ENCODE measurements around the gene TCF7.
A peak's percentile ranks its signal among the peaks of the same experiment; 100 is the strongest.

TCF7 gene

DNA sequence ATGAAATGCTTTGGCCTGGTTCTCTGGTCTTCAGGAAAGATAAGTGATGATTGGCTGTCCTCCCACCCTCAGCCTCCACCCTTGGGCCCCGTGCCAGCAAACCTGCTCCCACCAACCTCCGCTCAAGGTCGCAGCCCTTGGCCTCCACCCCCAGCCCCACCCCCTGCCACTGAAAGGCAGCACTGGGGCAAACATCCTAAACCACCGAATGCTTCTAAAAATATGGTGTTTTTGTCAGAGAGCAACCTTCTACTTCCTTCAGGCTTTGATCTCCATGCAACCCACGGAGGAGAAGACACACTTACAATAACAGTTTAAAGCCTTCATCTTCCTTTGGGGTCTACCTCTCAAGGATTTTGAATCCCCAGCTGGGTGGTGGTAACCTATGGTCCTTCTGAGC, 24.0 kb upstream of the TCF7 start:
- no peak for DNase-seq (ENCODE audit: low read depth)

GRCh38 chr5:134091626-134092121, 22.8 kb upstream of the TCF7 start:
- DNase-seq (ENCODE audit: low read depth): no peak

DNA sequence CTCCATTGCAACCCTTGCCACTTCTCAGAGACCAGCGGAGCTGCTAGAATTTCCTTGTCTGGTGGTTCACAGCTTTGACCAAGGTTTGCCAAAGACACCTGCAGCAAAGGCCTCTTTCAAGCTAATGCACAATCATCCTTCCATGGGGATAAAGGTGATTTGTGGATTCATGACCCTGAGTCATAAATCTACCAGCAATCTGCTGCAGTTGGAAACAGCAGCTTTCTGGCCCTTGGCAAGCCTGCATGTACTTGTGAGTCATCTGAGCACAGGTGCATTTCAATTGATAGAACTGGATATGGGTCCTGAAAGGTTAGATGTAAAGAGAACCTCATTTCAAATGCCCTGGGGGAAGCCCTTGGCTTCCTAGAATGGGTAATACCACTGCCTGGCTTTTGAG, 21.6 kb upstream of the TCF7 start:
- no peak for DNase-seq (ENCODE audit: low read depth)

- DNase-seq (ENCODE audit: low read depth): no peak
These were observed 21.1 kb upstream of the TCF7 start for GRCh38 chr5:134093351-134093750.

- no peak for DNase-seq (ENCODE audit: low read depth)
These were observed 19.2 kb upstream of the TCF7 start for GRCh38 chr5:134095293-134095692.

DNA sequence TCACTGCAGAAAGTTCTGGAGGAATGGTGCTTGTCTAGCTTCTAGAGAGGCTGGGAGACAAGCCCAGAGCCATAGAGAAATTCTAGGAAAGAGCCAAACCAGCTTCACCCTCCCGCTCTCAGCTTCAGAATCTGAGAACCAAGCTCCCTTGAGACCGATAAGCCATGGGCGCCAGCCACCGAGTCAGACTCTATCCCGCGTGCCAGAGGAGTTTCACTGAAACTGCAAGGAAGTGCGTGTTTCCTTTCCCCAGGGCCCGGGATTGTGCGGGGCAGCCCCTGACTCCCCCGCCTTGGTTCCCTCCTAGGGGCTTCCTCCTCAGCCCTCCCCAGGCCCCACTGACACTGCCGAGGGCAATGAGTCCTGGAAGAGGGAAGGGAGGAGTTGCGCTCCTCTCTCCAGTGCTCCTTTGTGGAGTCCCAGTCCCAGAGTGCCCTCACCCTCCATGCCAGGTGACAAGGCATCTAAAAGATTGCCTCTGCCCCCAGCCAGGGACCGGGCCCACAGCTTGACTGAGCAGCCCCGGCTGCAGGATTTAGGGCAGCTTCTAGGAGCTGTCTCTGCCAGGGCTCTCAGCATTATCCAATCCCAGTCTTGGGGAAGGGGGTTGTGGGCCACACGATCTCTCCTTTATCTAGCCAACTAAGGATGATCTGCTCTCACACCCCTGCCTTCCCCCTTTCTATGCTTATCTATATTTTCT, 18.4 kb upstream of the TCF7 start:
- no peak for DNase-seq (ENCODE audit: low read depth)

GRCh38 chr5:134097211-134097749, 17.2 kb upstream of the TCF7 start:
- DNase-seq (ENCODE audit: low read depth): no peak

DNA sequence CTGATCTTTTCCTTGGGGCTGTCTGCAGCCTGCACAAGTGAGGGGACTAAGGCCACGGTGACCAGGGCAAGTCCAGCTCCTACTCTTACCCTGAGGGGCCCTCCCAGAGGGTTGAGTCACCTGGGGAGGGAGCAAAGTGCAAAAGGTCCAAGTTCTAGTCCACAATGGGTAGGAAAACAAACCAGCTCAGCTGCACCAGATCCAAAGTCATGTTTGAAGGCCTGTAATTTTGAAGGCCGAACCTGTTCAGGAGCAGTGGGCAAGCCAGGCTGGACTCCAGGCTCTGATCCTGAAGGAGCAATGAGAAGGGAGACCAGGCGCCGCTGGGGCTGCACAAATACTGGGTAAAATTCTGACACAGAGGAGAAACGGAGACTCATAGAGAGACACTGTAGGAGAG, 15.8 kb upstream of the TCF7 start:
- DNase-seq (ENCODE audit: low read depth): no peak

DNA sequence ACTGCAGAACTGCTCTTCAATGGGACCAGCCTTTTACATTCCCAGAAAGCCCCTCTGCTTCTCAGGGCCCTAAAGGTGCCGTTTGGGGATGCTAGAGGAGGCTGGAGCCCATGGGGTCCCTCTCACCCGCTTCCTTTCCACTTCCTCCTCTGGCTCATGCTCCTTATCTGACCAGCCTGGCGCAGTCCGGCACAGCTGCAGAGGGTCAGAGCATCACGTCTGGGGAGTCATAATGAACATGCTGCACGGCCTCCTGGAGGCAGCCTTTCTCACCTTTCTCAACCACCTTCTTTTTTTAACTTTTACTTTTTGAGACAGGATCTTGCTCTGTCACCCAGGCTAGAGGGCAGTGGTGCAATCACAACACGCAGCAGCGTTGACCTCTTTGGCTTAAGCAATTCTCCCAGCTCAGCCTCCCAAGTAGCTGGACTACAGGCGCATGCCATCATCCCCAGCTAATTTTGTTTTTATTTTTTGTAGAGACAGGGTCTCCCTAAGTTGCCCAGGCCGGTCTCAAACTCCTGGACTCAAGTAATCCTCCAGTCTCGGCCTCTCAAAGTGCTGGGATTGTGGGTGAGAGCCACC, 15.1 kb upstream of the TCF7 start:
- no peak for DNase-seq (ENCODE audit: low read depth)

DNA sequence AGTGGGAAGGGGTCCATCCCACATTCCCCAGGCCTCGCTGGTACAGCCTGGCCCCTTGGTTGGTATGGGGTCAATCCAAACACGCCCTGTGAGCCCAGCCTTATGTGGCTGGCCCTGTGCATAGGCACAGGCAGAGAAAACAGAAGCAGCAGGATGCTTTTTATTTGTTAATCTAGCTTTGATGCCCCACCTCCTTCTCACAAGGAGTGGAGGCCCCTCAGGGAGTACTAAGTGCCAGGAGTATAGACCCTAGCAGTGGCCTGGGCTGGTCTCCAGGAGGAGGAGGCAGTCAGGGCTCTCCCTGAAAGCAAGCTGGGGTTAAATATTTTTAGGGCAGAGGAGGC, 14.6 kb upstream of the TCF7 start:
- DNase-seq (ENCODE audit: low read depth): no peak

- DNase-seq (ENCODE audit: low read depth): peak; percentile 73
These were observed 14.0 kb upstream of the TCF7 start for GRCh38 chr5:134100283-134101091.

DNA sequence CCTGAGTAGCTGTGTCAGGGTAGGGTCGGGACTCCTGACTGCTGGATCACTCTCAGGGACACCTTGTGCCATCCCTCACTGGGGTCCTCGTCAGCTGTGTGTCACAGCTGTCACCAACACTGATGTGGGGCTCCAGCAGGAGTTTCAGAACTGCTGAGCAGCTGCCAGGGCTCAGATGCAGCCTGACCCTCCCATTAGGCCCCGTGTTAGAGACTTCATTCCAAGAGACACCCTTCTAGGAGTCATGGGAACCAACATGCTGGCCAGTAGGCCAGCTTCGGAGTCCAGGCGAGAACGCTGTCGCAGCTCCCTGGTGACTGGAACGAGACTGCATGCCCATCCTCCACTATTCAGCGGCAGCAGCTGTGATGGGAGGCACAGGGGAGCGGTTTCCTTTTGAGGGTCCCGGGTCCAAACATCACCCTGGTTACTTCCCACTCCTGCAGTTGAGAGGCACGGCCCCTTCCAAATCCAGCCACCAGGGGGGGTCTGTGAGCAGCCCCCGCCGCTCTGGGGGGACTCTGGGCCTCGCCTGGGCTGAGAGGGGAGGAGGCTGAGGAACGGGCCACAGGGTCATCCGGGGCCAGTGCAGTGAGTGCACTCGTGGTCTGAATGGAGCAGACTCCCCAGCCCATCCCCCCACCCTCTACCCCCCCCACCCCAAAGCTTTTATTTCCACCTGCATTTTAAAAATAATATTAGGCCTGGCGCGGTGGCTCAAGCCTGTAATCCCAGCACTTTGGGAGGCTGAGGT, 12.6 kb upstream of the TCF7 start:
- peak; percentile 66 for DNase-seq (ENCODE audit: low read depth)

DNA sequence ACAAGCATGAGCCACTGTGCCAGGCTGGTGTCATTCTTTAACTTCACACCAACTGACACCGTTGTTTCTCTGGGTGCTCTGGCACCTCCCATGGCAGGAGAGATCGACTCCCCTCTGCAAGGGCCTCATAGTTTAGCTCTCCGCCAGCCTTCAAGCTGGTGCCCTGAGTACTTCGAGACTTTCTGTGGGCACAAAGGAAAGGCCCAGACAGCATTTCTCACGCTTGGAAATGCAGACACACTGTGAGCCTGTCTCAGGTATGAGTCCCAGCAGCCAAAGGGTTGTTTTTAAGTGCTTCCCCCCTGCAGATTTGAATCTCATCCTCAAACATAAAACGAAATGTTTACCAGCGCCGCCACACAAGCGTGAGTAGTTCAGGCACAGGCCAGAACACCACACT, 11.1 kb upstream of the TCF7 start:
- DNase-seq (ENCODE audit: low read depth): peak; percentile 39

GRCh38 chr5:134103998-134104654, 10.4 kb upstream of the TCF7 start:
- DNase-seq (ENCODE audit: low read depth): no peak

GRCh38 chr5:134106991-134107701, 7.3 kb upstream of the TCF7 start:
- no peak for DNase-seq (ENCODE audit: low read depth)

DNA sequence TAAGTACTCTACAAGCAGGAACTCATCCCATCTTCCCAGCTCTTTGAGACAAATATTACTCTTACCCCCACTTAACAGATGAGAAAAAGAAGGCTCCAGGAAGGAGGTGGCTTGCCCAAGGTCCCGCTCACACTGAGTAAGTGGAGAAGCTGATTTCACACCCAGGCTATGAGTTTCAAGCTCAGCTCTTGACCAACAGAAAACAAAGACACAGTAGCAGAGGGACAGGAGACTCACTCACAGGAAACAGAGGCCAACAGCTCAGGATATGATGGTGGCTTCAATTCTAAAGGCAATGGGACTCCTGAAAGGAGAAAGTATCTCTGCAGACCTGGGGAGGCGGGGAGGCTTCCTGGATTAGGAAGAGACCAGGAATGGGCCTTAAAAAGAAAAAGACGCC, 6.7 kb upstream of the TCF7 start:
- DNase-seq (ENCODE audit: low read depth): no peak

DNA sequence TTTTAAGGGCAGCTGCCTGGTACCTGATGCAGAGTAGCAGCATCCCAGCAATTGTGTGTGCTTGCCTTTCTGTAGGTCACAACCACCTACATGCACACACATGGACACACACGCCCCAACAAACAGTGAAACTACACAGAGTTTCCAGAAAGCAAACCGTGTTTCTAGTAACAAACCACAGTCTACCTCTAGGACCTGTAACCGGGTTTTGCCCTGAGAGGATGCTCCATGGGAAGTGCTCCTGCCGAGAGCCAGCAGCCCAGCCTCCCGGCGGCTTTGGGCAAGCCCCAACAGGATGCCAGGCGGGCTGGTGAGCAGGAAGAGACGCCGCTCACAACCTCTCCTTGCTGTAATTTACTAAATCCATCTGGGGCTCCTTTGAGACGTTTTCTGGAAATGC, 4.1 kb upstream of the TCF7 start:
- no peak for DNase-seq (ENCODE audit: low read depth)

- DNase-seq (ENCODE audit: low read depth): no peak
These were observed 2.5 kb upstream of the TCF7 start for GRCh38 chr5:134111741-134112647.

- DNase-seq (ENCODE audit: low read depth): no peak
These were observed 1.6 kb upstream of the TCF7 start for GRCh38 chr5:134112726-134113362.
